ENCODE results near the gene PASK.

Gene PASK

DNA sequence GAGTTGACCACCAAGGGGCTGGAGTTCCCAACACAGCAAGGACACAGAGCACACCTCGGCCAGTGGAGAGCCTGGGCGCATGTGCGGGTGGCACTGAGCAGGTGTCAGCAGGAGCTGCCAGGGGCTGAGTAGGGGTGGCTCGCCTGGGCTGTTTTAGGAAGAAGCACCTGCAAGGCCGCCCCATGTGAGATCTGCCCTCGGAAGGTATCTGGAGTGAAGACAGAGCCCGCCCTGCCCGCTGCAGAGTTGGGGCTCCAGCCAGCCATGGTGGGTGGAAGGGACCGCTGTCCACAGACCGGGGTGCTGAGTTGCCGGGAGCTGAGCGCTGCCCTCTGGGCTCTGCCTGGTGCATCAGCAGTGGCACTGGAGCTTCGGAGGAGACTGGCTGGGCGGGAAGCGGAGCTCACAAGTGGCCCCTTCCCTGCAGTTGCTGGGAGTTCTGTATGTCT is 82.4 kb downstream of the PASK start:
- TF ChIP-seq FOXP2 (optimal IDR thresholded peaks at IDR 0.05; ENCODE audit: control extremely low read depth, extremely low read length, insufficient read depth) (no peak), POLR2AphosphoS5 (IDR thresholded peaks at IDR 0.05; ENCODE audit: borderline replicate concordance, low read depth, low read length) (no peak), EZH2 (IDR thresholded peaks at IDR 0.05) (no peak)
- Histone ChIP-seq H3K27ac (no peak overlapping the region), H3K4me3 (no peak overlapping the region), H3K9ac (ENCODE audit: insufficient read length) (no peak overlapping the region), H3K36me3 (ENCODE audit: insufficient read depth, low read length) (no peaks in the 10 kb centered on the region), H3K9me3 (ENCODE audit: low read depth, low read length) (no peaks in the 10 kb centered on the region)
- DNase-seq (ENCODE audit: low read depth, low spot score): no peak

DNA sequence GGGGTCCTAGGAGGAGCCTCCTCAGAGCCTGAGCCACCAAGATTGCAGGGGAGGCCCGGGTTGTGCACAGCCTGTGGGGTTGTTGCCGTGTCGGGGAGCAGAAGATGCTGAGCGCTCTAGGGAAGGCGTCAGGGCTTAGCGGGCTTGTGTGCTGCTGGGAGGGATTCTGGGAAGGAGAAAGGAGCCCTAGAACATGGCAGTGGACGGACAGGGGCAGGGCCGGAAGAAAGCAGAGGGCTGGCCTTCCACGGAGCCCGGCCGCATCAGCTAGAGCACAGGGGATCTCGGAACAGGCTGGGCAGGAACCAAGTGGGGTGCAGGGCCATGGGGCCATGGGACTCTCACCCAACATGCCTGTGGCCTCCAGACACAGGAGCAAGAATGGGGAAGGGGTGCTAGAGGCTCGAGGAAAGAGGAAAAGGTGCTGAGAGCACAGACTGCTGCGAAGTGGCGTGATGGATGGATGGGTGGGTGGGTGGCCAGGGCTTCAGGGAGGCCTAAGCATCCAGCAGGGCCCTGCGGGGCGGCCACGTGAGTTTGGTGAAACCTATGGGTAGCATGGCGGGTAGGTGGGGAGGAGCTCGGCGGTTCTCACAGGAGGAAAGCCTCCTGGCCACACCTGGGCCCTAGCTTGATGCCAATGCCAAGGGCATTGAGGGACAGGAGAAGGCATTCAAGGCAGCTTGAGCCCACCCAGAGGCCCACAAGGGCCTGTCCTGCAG is 82.9 kb downstream of the PASK start:
- no peak for DNase-seq (ENCODE audit: low read depth, low spot score)
- H3K4me3 ChIP-seq: no peak overlapping the region
- H3K9me3 ChIP-seq (ENCODE audit: low read depth, low read length): no peaks in the 10 kb centered on the region
- TF ChIP-seq POLR2AphosphoS5 (IDR thresholded peaks at IDR 0.05; ENCODE audit: borderline replicate concordance, low read depth, low read length) (no peak), FOXP2 (optimal IDR thresholded peaks at IDR 0.05; ENCODE audit: control extremely low read depth, extremely low read length, insufficient read depth) (no peak), EZH2 (IDR thresholded peaks at IDR 0.05) (no peak)
- H3K9ac ChIP-seq (ENCODE audit: insufficient read length): no peak overlapping the region
- no peak overlapping the region for H3K27ac ChIP-seq
- no peaks in the 10 kb centered on the region for H3K36me3 ChIP-seq (ENCODE audit: insufficient read depth, low read length)

- no peak for DNase-seq (ENCODE audit: low read depth, low spot score)
- H3K27ac ChIP-seq: no peak overlapping the region
- H3K9ac ChIP-seq (ENCODE audit: insufficient read length): no peak overlapping the region
- H3K36me3 ChIP-seq (ENCODE audit: insufficient read depth, low read length): no peaks in the 10 kb centered on the region
- no peak for TF ChIP-seq FOXP2 (optimal IDR thresholded peaks at IDR 0.05; ENCODE audit: control extremely low read depth, extremely low read length, insufficient read depth)
- TF ChIP-seq EZH2 (IDR thresholded peaks at IDR 0.05): no peak
- no peak for TF ChIP-seq POLR2AphosphoS5 (IDR thresholded peaks at IDR 0.05; ENCODE audit: borderline replicate concordance, low read depth, low read length)
- H3K9me3 ChIP-seq (ENCODE audit: low read depth, low read length): no peaks in the 10 kb centered on the region
- H3K4me3 ChIP-seq: no peak overlapping the region
These were observed 83.9 kb downstream of the PASK start for GRCh38 chr2:241065355-241065803.

GRCh38 chr2:241064802-241065354 is 84.4 kb downstream of the PASK start:
- no peaks in the 10 kb centered on the region for H3K9me3 ChIP-seq (ENCODE audit: low read depth, low read length)

GRCh38 chr2:241064008-241064801 is 85.1 kb downstream of the PASK start:
- no peaks in the 10 kb centered on the region for H3K9me3 ChIP-seq (ENCODE audit: low read depth, low read length)
- DNase-seq (ENCODE audit: low read depth, low spot score): no peak
- no peak overlapping the region for H3K4me3 ChIP-seq
- H3K9ac ChIP-seq (ENCODE audit: insufficient read length): no peak overlapping the region
- no peak overlapping the region for H3K27ac ChIP-seq
- no peaks in the 10 kb centered on the region for H3K36me3 ChIP-seq (ENCODE audit: insufficient read depth, low read length)
- TF ChIP-seq POLR2AphosphoS5 (IDR thresholded peaks at IDR 0.05; ENCODE audit: borderline replicate concordance, low read depth, low read length) (no peak), FOXP2 (optimal IDR thresholded peaks at IDR 0.05; ENCODE audit: control extremely low read depth, extremely low read length, insufficient read depth) (no peak), EZH2 (IDR thresholded peaks at IDR 0.05) (no peak)

More at GRCh38 chr2:241064802-241065354, 84.4 kb downstream of the PASK start:
- Histone ChIP-seq H3K27ac (no peak overlapping the region), H3K4me3 (no peak overlapping the region), H3K36me3 (ENCODE audit: insufficient read depth, low read length) (no peaks in the 10 kb centered on the region), H3K9ac (ENCODE audit: insufficient read length) (no peak overlapping the region)
- TF ChIP-seq POLR2AphosphoS5 (IDR thresholded peaks at IDR 0.05; ENCODE audit: borderline replicate concordance, low read depth, low read length): no peak
- no peak for TF ChIP-seq FOXP2 (optimal IDR thresholded peaks at IDR 0.05; ENCODE audit: control extremely low read depth, extremely low read length, insufficient read depth)
- TF ChIP-seq EZH2 (IDR thresholded peaks at IDR 0.05): no peak
- no peak for DNase-seq (ENCODE audit: low read depth, low spot score)

DNA sequence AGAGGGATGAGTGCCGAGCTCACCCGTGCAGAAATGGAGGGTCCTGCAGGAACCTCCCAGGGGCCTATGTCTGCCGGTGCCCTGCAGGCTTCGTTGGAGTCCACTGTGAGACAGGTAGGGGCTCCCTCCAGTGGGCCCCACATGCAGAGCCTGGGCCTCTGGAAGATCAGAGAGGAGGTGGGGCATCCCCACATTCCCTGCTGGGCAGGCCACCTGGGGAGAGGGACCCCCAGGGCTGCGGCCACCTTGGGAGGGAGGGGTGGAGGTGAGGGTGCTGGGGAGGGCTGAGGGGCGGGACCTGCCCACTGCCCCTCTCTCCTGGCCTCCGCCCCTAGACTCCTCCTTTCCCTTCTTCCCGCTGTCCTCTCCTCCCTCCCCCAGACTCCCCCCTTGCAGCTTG is 85.7 kb downstream of the PASK start:
- Histone ChIP-seq H3K27ac (no peak overlapping the region), H3K9me3 (ENCODE audit: low read depth, low read length) (no peaks in the 10 kb centered on the region), H3K4me3 (no peak overlapping the region), H3K36me3 (ENCODE audit: insufficient read depth, low read length) (no peaks in the 10 kb centered on the region), H3K9ac (ENCODE audit: insufficient read length) (no peak overlapping the region)
- no peak for DNase-seq (ENCODE audit: low read depth, low spot score)
- no peak for TF ChIP-seq FOXP2 (optimal IDR thresholded peaks at IDR 0.05; ENCODE audit: control extremely low read depth, extremely low read length, insufficient read depth)
- no peak for TF ChIP-seq POLR2AphosphoS5 (IDR thresholded peaks at IDR 0.05; ENCODE audit: borderline replicate concordance, low read depth, low read length)
- TF ChIP-seq EZH2 (IDR thresholded peaks at IDR 0.05): no peak

DNA sequence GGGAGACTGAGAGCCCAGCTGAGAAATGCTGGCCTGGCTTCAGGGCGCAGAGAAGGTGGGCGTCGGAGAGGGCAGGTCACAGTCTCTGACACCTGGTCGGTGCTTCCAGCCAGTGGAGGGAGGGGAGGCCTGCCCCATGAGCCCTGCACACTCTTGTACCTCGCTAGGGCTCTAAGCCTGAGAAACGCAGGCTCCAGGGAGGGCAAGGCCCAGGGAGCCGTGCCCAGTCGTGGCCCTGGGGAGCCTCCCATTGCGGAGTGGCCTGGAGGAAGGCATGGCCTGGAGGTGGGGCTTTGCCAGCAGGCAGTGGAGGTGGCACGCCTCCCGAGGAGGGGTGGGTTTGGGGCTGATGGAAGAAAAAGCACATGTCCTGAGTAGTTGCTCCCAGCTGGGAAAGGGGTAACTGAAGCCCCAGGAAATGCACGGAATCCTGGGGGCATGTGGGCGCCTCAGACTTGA is 86.2 kb downstream of the PASK start:
- Histone ChIP-seq H3K9me3 (ENCODE audit: low read depth, low read length) (no peaks in the 10 kb centered on the region), H3K27ac (no peak overlapping the region), H3K36me3 (ENCODE audit: insufficient read depth, low read length) (no peaks in the 10 kb centered on the region), H3K9ac (ENCODE audit: insufficient read length) (no peak overlapping the region), H3K4me3 (no peak overlapping the region)
- TF ChIP-seq EZH2 (IDR thresholded peaks at IDR 0.05) (no peak), POLR2AphosphoS5 (IDR thresholded peaks at IDR 0.05; ENCODE audit: borderline replicate concordance, low read depth, low read length) (no peak), FOXP2 (optimal IDR thresholded peaks at IDR 0.05; ENCODE audit: control extremely low read depth, extremely low read length, insufficient read depth) (no peak)
- no peak for DNase-seq (ENCODE audit: low read depth, low spot score)
